Body of pancreas (tissue), 4 donors: ENCODE data around the gene MCUR1. TPM values are rescaled to one million over a fixed set of nuclear protein-coding genes. Genes with fewer than 3 reads are reported as not detected.

Source experiments
- ATAC-seq: fragments of 150-250 bp; one replicate; pipeline ENCODE4 v1.9.1; 2016
- DNase-seq, 4 donors: peaks; one replicate each; pipeline ENCODE4 v3.0.0-alpha.2; 2019
- H3K27ac ChIP-seq, 4 donors: fragments of 200-600 bp; sonication (generic); 1 replicate in 3 of 4; 2 replicates in 1 of 4; pipeline versions ENCODE4 v1.5.1 to v1.6.1; 2016 to 2019; ENCODE audit warnings: mild to moderate bottlenecking in 1 of 4, mixed read lengths in 1 of 4, moderate library complexity in 1 of 4
- H3K27me3 ChIP-seq, 2 donors: fragments of 200-600 bp; sonication (generic); one replicate each; pipeline ENCODE4 v1.6.0; 2016; ENCODE audit warnings: mild to moderate bottlenecking in 1 of 2
- H3K36me3 ChIP-seq, 2 donors: fragments of 200-600 bp; sonication (generic); replicated peaks in 1 of 2; 2 replicates each; pipeline ENCODE4 v1.5.1; 2016; ENCODE audit warnings: low read depth in 2 of 2; ENCODE audit not compliant: insufficient read depth in 1 of 2
- H3K4me1 ChIP-seq: fragments of 200-600 bp; sonication (generic); one replicate; pipeline ENCODE4 v1.6.0; 2016
- H3K4me3 ChIP-seq, 2 donors: fragments of 200-600 bp; sonication (generic); 1 replicate in 1 of 2; 2 replicates in 1 of 2; pipeline ENCODE4 v1.5.1; 2016 to 2019
- H3K9me3 ChIP-seq, 3 donors: fragments of 200-600 bp; sonication (generic); 1 replicate in 2 of 3; 2 replicates in 1 of 3; pipeline ENCODE4 v1.5.1; 2016
- POLR2A ChIP-seq, 3 donors: fragments of 450-650 bp; IDR thresholded peaks; one replicate each; pipeline ENCODE4 v1.6.1; 2016; ENCODE audit warnings: antibody characterized with exemption in 3 of 3, mild to moderate bottlenecking in 2 of 3
- WGBS, 2 donors: methylation state at CpG; one replicate each; pipeline ENCODE4 v1.1.5; 2017; 5-methylcytosine and 5-hydroxymethylcytosine counted together
- intact Hi-C: fragments of 100-400 bp; cut with DNase I; formaldehyde crosslinking; loops from one replicate; pipeline ENCODE4 v1.15.1; 2023
- total RNA-seq, 2 donors: library from RNA; depleted of rRNA; stranded (reverse); fragments of >200 nt; gene quantifications; one replicate each; pipeline ENCODE4 v1.1.0, GENCODE V29; 2016
- TF ChIP-seq, protein P1 (sequence below), 7 experiments: fragments of 450-650 bp in 4 of 7; fragments of 200-600 bp in 3 of 7; sonication (generic) in 3 of 7; IDR thresholded peaks; one replicate each; pipeline ENCODE4 v1.5.1; 2016 to 2019; ENCODE audit warnings: antibody characterized with exemption in 7 of 7

The MCUR1 gene
- total RNA-seq, 2 donors from 2014 or later, result 10.4 to 20.8 TPM

DNA sequence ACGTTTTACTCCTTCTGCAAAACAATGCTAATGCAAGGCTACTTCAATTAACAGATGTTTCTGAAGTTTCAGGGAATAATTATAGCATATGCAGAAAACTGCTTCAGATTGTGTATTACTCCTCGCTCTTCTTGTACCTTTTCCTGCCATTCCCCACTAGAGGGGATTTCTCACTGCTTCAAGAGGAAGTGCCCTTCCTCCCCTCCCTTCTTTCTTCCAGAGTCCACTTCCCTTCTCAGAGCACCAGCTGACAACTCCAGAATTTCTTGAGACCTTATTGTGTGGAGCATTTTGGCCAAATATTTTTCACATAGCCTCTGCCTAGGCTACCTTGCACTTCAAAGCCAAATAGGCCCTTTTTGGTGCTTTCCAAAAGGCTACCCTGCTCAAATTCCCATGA is 12.7 kb upstream of the MCUR1 start:
- H3K27me3 ChIP-seq, result no peaks in the 10 kb centered on the region
- DNase-seq, result no peak

DNA sequence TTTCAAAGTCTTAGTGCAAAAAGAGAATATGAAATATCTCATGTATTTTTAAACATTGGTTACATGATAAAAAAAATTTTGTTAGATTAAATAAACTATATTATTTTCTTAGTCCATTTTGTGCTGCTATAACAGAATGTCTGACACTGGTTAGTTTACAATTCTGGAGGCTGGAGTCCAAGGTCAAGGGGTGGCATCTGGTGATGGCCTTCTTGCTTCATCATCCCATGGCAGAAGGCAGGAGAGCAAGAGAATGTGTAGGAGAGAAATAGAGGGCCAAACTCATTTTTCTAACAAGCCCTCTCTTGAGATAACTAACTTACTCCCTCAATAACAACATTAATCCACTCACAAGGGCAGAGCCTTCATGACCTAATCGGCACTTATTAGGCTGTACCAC is 11.5 kb upstream of the MCUR1 start:
- Histone ChIP-seq H3K27ac (no peak overlapping the region), H3K9me3 (peaks cover 0 to 2% (median 0%) of the 10 kb centered on the region in 3 donors)

More for the DNA sequence above, 12.7 kb upstream of the MCUR1 start:
- Histone ChIP-seq H3K9me3 (peaks cover 0 to 2% (median 0%) of the 10 kb centered on the region in 3 donors), H3K27ac (no peak overlapping the region), H3K36me3 (no peaks in the 10 kb centered on the region), H3K4me1 (no peaks in the 10 kb centered on the region), H3K4me3 (no peak overlapping the region)
- TF ChIP-seq POLR2A (IDR thresholded peaks at IDR 0.05), result no peak
- TF ChIP-seq, protein P1, sequence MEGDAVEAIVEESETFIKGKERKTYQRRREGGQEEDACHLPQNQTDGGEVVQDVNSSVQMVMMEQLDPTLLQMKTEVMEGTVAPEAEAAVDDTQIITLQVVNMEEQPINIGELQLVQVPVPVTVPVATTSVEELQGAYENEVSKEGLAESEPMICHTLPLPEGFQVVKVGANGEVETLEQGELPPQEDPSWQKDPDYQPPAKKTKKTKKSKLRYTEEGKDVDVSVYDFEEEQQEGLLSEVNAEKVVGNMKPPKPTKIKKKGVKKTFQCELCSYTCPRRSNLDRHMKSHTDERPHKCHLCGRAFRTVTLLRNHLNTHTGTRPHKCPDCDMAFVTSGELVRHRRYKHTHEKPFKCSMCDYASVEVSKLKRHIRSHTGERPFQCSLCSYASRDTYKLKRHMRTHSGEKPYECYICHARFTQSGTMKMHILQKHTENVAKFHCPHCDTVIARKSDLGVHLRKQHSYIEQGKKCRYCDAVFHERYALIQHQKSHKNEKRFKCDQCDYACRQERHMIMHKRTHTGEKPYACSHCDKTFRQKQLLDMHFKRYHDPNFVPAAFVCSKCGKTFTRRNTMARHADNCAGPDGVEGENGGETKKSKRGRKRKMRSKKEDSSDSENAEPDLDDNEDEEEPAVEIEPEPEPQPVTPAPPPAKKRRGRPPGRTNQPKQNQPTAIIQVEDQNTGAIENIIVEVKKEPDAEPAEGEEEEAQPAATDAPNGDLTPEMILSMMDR (IDR thresholded peaks at IDR 0.05), result no peak
- ATAC-seq, result no peak
- 79 to 85% methylated on average over 2 of the region's 2 CpGs for WGBS, 2 donors
- intact Hi-C loops, result no loop called here

DNA sequence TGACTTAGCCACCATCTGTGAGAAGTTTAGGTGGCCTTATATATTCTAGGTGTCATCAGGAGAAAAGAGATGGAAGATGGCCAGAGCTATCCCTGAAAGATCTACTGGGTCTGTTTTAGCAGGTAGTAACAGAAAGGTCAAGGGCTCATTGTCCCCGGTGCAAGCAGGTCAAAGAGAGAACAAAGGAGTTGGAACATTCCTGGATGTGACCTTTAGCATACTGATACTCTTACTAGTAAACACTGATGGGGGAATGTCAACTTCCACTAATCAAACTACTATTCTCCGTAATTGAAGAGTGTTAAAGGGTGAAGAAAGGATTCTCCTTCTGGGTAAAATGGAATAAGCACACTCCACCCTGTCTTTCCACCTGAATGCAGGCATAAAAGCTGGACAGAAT is 4.0 kb upstream of the MCUR1 start:
- TF ChIP-seq, protein P1 (IDR thresholded peaks at IDR 0.05), result no peak
- TF ChIP-seq POLR2A (IDR thresholded peaks at IDR 0.05), result no peak
- H3K27ac ChIP-seq, result no peak overlapping the region
- intact Hi-C loops, result no loop called here
- peaks cover 6% of the 10 kb centered on the region for H3K4me1 ChIP-seq
- H3K9me3 ChIP-seq, result no peaks in the 10 kb centered on the region
- ATAC-seq (no peak), DNase-seq (no peak)
- no peaks in the 10 kb centered on the region for H3K27me3 ChIP-seq
- WGBS, 2 donors, result 68 to 69% methylated on average over 2 of the region's 2 CpGs
- H3K4me3 ChIP-seq, result no peak overlapping the region
- no peaks in the 10 kb centered on the region for H3K36me3 ChIP-seq

More for the DNA sequence above, 11.5 kb upstream of the MCUR1 start:
- H3K4me3 ChIP-seq, result no peak overlapping the region
- TF ChIP-seq, protein P1 (IDR thresholded peaks at IDR 0.05), result no peak
- no peak for TF ChIP-seq POLR2A (IDR thresholded peaks at IDR 0.05)
- intact Hi-C loops, result no loop called here
- H3K36me3 ChIP-seq, result no peaks in the 10 kb centered on the region
- ATAC-seq, result no peak
- 90 to 95% methylated on average over 1 of the region's 1 CpG for WGBS, 2 donors
- no peak for DNase-seq
- no peaks in the 10 kb centered on the region for H3K4me1 ChIP-seq
- H3K27me3 ChIP-seq, result no peaks in the 10 kb centered on the region

DNA sequence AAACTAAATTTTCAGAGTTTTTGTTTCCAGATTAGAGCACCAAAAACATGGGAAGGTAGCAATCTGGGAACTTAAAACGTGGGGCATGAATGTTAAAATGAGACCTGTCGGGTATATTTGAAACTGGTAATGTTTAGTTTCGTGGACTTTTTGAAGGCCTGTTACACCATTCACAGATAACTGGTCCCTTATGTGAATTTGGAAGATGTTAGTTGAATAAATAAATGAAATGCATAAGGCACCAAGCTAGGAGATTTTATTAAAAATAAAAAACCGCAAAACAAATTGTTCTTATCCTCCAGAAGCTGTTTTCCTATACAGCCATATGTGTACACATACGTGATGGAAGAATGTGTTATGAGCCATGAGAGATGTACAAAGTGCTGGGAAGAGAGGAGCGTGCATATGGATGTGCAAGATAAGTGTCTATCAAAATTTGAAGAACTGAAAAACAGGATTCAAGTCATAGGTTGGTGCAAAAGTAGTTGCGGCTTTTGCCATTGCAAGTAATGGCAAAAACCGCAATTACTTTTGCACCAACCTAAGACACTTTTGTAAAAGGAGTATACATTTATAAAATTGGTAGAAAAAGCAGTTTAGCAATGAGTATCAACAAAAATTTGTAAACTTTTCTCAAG is 700 bp upstream of the MCUR1 start:
- H3K36me3 ChIP-seq, result no peaks in the 10 kb centered on the region
- intact Hi-C loops, result no loop called here
- no peak for TF ChIP-seq POLR2A (IDR thresholded peaks at IDR 0.05)
- peak overlapping the region; percentile 88 to 97 (median 92) for H3K27ac ChIP-seq
- ATAC-seq, result no peak
- peaks cover 35% of the 10 kb centered on the region for H3K4me1 ChIP-seq
- no peaks in the 10 kb centered on the region for H3K9me3 ChIP-seq
- no peak for DNase-seq
- H3K4me3 ChIP-seq, result no peak overlapping the region
- 23 to 26% methylated on average over 8 of the region's 8 CpGs for WGBS, 2 donors
- no peaks in the 10 kb centered on the region for H3K27me3 ChIP-seq

DNA sequence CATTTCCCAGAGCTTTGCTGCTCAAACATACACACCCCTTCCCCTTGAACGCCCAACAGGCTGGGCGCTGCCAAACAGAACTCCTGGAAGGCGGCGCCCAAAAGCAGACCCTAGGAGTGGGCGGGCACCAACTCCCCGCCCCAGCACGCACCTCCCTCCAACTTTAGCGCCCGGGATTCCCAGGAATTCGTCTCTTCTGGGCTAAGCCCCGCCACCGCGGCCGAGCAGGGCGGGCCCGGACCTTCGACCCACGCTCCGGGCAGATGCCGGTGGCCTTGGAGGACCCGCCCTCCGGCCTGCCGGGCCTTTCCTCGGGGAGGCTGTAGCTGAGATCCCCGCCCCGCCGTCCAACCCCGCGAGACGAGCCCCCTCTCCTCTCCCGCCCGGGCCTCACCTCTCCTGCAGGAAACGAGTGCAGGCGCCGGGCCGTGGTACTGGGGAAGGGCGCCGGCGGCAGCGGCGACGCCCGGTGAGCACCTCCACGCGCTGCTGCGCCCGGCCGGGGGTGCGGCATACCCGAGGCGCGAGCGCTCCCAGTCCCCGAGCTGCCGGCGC is 659 bp downstream of the MCUR1 start:
- Histone ChIP-seq H3K27me3 (no peaks in the 10 kb centered on the region), H3K4me3 (peak overlapping the region; percentile 38 to 92), H3K36me3 (no peaks in the 10 kb centered on the region), H3K27ac (peak overlapping the region; percentile 88 to 97 (median 92)), H3K4me1 (peaks cover 35% of the 10 kb centered on the region), H3K9me3 (no peaks in the 10 kb centered on the region)
- peak; percentile 69 to 80 (median 70) for DNase-seq
- 0 to 1% methylated on average over 2 to 23 of the region's 56 CpGs for WGBS, 2 donors
- no peak for TF ChIP-seq POLR2A (IDR thresholded peaks at IDR 0.05)
- TF ChIP-seq, protein P1 (IDR thresholded peaks at IDR 0.05), result no peak
- ATAC-seq, result peak; percentile 53
- intact Hi-C loops, result no loop called here
